ENCODE results near the gene SLC22A23.

GRCh38 chr6:3273707-3274521, 182.9 kb downstream of the SLC22A23 start:
- TF ChIP-seq EZH2phosphoT487 (IDR thresholded peaks at IDR 0.05; ENCODE audit: borderline replicate concordance, low read depth, low read length) = no peak
- no peak for TF ChIP-seq CTCF (conservative IDR thresholded peaks at IDR 0.05; ENCODE audit: low read length)
